Anterior cingulate cortex (tissue), 58 donors: ENCODE data around the gene FKBP1B.
"Not testable (repeated sequence)": the region's sequence is repeated elsewhere in the genome, so short reads cannot be mapped to it uniquely, and the experiment has no call there.

Experiments
- DNase-seq, 58 donors: peaks; one replicate each; lab custom pipeline; 2025; lab: John Stamatoyannopoulos, UW

Gene FKBP1B

DNA sequence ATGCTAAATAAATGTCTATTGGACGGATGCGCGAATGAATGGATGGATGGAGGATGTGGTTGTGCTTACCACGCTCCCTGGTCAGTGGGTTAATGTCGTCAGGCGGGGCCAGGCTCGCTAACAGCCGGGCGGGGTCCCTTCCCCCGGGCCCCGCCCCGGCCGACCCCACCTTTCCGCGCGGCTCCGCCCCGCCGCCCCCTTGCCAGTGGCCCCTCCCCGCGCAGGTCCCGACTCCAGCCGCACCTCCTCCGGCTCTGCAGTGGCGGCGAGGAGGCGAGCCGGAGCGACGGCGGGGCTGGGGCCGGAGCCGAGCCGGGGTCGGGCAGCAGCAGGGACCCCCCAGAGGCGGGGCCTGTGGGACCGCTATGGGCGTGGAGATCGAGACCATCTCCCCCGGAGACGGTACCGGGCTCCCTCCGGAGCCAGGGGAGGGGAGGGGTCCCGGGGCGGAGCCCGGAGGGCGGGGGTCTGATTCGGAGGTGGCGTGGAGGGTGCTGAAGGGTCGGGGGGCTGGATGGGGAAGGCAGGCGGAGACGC lies at the start of gene FKBP1B:
Gene FKBP1B, plus strand, starts transcription at position 257 of the 537 bp plus-strand sequence. Its CDS starts 109 bp downstream, at position 366.
- peak in 32 of 58 donors; percentile 2 to 69 (median 32) for DNase-seq

- no peak for DNase-seq
Measured at GRCh38 chr2:24007693-24008092, 41.8 kb upstream of the FKBP1B start.

DNA sequence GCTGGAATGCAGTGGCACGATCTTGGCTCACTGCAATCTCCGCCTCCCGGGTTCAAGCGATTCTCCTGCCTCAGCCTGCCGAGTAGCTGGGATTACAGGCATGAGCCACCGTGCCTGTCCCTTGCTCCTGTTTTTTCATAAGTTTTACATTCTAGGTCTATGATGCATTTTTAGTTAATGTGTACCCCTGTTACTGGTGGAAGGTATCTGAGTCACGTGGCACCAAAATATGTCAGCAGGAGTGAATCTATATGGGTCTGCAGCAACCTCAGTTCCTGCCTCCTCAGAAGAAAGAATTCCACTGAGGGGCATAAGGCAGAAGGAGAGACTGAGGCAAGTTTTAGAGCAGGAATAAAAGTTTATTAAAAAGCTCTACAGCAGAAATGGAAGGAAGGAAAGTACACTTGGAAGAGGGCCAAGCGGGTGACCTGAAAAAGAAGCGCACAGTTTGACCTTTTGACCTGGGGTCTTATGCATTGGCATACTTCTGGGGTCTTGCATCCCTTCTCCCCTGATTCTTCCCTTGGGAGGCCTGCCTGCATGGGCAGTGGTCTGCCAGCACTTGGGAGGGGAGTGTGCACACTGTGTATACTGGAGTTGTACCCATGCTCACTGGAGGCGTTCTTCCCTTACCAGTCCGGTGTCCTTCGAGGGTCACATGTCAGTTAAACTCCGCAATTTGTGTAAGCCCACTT lies 40.7 kb upstream of the FKBP1B start:
- DNase-seq: no peak

DNA sequence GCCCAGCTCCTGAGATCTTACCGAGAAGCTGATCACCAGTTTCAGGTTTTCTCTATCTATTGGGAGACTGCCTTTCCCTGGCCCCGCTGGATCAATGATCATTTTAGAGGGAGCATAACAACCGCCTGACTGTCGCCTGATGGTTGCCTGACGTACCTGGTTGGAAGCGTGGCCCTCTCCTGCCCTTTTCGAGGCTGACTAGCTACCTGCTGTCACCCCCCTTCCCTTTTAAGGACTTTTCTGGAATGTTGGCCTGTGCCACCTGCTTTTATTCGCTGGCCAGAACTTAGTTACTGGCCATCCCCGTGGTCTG lies 40.2 kb upstream of the FKBP1B start:
- DNase-seq: no peak

DNA sequence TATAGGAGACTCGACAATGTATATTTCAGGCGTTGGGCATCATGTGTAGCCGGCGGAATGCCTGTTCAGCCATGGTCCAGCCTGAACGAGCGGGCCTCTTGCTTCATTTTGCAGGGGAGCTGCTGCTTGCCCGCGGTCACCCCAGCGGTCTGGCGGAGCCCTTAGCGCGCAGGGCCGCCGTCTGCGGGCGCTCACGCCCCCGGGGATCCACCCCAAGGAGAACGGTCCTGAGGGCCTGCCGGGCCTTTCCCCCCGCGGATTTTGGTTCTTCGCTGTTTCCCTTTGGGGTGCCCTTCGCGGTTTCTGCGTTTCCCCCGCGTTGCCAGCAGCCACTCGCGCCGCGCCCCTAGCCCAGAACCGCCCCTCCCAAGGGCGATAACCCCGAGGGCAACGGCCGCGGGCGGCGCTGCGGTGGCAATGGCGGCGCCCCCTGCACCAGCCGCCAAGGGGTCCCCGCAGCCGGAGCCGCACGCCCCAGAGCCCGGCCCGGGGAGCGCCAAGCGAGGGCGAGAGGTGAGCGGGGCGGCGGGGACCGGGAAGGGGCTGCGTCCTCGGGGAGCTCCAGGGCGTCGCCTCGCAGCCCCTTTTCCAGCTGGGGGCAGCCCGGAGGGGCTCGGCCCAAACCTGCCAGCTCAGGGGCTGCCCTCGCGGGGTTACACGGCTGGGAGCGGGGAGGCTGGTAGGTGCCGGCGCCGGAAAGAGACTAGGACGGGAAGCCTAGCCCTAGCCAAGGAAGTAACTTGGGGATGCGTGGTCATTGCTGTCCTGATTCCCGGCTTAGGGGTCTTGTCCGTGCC lies 39.7 kb upstream of the FKBP1B start, which contains the start of gene MFSD2B:
Gene MFSD2B, plus strand, starts transcription at position 406 of the 797 bp plus-strand sequence. Its CDS starts 12 bp downstream, at position 418.
- DNase-seq: no peak

- no peak for DNase-seq
Measured at GRCh38 chr2:24010477-24011249, 38.9 kb upstream of the FKBP1B start.

DNA sequence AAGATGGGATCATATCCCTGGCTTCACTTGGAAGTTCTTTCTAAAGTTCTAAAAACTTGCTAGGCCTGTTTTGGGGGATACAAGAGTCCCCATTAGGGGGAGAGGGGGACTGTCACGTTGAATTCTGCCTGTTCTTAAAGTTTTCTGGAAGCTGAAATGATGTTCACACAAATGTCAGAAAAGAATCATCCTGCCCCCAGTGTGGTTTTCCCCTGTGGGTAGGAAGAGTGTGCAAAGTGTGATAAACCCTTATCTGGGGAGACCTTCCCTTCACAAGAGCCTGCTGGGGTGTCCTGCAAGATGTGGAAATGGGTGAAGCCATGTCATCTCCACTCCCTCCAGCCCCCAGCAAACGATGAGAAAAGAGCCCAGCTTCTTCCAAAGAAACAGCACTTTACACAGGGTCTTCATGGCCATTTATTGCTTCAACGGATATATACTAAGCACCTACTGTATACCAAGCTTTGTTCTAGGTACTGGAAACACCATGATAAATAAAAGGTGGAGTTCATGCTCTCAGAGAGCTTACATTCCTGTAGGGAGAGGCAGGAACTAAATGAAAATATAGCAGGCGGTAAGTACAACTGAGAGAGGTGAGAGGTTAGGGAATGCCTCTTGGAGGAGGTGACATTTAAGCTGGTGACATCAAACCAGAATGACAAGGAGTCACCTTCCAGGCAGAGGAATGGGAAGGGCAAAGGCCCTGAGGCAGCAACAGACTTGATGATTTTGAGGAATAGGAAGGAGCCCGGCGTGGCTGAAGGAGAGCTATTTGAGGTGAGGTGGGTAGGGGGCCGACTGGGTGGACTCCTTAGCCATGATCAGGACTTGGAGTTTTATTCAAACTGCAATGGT lies 38.1 kb upstream of the FKBP1B start:
- DNase-seq: no peak

DNA sequence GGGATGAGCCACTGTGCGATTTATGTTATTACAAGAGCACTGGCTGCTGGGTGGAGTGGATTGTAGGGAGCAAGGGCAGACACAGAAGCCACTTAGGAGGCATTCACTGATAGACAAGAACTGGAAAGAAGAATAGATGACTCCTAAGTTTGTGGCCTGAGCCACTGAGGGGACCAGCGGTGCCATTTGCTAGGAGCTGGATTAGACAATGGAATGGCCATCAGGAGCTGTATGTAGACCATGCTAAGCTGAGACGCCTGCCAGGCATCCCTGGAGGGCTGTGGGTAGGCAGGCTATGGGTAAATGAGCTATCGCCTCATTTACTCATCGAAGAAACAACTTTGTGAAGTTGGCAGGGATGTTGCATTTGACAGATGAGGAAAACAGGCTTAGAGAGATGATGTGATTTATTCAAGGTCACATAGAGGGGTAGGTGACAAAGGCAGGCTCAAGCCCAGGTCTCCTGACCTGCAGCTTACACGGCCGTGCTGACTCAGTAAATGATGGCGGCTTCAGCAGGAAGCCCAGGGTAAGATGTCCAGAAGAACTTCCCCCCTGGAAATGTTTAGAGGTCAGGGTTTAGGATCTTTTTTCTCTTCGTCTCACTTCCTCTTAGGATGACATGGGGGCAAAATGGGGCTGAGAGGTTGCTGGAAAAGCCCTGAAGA lies 36.9 kb upstream of the FKBP1B start:
- DNase-seq: no peak

GRCh38 chr2:24014902-24015301 lies 34.6 kb upstream of the FKBP1B start:
- not testable (repeated sequence) for DNase-seq

- DNase-seq: no peak
Measured at GRCh38 chr2:24015562-24016375, 33.8 kb upstream of the FKBP1B start.

DNA sequence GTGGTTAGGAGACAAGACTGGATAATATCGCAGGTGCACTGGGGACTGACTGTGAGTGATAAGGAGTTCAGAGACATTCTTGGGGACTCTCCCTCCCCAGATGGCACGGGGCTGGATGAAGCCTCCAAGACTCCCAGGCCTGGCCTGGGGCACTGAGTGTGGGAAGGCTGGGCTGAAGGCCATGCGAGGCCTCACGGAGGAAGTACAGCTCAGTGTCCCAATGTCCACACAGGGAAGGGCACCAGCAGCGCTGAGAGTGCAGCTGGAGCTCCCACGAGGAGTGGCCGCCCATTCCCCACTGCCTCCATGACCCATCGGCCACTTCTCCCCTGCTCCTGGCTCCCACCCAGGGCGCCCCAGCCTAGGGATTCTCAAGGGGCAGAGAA lies 33.2 kb upstream of the FKBP1B start:
- DNase-seq: no peak

DNA sequence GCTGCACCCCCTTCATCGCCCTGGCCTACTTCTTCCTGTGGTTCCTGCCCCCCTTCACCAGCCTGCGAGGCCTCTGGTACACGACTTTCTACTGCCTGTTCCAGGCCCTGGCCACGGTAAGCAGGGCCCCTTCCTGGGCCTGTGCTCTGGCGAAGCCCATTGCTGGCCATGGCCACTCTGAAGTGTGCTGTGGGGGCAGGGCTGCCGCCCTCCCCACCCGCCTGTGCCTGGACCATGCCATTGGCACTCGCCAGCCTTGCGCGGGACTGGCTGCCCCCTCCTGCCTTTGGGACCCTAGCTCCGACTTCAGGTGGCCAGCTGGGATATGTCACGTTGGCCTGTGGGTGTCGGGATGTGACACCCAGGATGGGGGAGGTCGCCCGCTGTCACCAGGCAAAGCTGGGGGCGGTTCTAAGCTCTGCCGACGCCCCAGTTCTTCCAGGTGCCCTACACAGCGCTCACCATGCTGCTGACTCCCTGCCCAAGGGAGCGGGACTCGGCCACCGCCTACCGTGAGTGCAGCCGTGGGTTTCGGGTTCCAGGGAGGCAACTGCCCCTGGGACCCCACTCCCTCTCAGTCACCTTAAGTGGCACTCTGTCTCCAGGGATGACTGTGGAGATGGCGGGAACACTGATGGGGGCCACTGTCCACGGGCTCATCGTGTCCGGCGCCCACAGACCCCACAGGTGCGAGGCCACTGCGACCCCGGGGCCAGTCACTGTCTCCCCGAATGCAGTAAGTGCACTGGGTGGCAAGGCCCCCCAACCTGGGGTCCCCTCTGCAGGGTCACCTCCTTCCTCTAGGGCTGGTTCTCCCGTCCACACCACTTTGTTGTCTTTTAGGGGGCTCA lies 32.5 kb upstream of the FKBP1B start:
- DNase-seq: no peak

DNA sequence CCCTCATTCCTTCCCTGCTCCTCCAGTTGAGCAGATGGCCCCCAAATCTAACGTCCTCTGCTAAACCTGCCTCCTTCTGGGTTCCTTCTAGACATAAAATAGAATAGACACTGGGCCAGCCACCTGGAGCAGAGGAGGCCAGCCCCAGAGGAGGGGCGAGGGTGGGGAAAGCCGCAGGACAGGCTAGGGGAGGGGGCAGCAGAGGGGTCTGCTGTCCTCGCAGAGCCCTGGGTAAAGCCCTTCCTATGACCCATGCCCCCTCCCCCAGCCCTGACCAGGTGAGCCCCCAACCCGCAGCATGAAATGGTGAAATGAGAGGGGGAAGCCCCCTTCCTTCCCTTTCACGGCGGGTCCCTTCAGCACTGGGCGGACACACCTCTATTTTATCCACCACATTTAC lies 31.8 kb upstream of the FKBP1B start:
- no peak for DNase-seq

GRCh38 chr2:24018241-24018640 lies 31.3 kb upstream of the FKBP1B start:
- DNase-seq: no peak

GRCh38 chr2:24019729-24020128 lies 29.8 kb upstream of the FKBP1B start:
- DNase-seq: no peak

GRCh38 chr2:24020244-24020643 lies 29.3 kb upstream of the FKBP1B start:
- no peak for DNase-seq

- no peak for DNase-seq
Measured at GRCh38 chr2:24021122-24021998, 28.2 kb upstream of the FKBP1B start.
